ENCODE data around the gene SULT6B1.

- no peak for TF ChIP-seq CTCF (IDR thresholded peaks at IDR 0.05)
- no peak for TF ChIP-seq POLR2A (IDR thresholded peaks at IDR 0.05)
Measured at GRCh38 chr2:37125416-37125815, 63.1 kb downstream of the SULT6B1 start.

Measured in heart left ventricle (tissue), 13 donors.